GM12878 (cell line): ENCODE results near the gene TTYH1. TPM values are rescaled to one million over a fixed set of nuclear protein-coding genes. Genes with fewer than 3 reads are reported as not detected.

Experiments
- ATAC-seq: fragments of 200-7000 bp; cut with Tn5 transposase; 3 replicates; pipeline ENCODE4 v1.9.1; 2020; ENCODE audit warnings: mild to moderate bottlenecking, moderate library complexity
- BruUV-seq: library from RNA; stranded (reverse); fragments of 400-500 nt; replicated peaks from 2 replicates; lab custom pipeline; 2021; lab: Mats Ljungman, UMichigan
- CTCF ChIA-PET: fragments of 300-600 bp; sonication (Branson Sonifier 250); formaldehyde crosslinking; extraction: SDS; loops from one replicate; lab custom pipeline; 2021; ENCODE audit warnings: inconsistent platforms; lab: Yijun Ruan, JAX
- POLR2A ChIA-PET: fragments of 350-600 bp; formaldehyde crosslinking; extraction: SDS; loops from one replicate; lab custom pipeline; 2021; ENCODE audit warnings: inconsistent platforms; lab: Charles Lee
- RAD21 ChIA-PET: fragments of 300-600 bp; sonication (Branson Sonifier 250); formaldehyde crosslinking; loops from one replicate; lab custom pipeline; 2023; ENCODE audit warnings: antibody characterized with exemption; ENCODE audit not compliant: unreplicated experiment; lab: Charles Lee
- SMC1A ChIA-PET: fragments of 300-600 bp; sonication (Branson Sonifier 250); formaldehyde crosslinking; loops from one replicate; lab custom pipeline; 2023; ENCODE audit not compliant: unreplicated experiment, uncharacterized antibody; lab: Charles Lee
- DNase-seq: peaks from one replicate; pipeline ENCODE4 v3.0.0-alpha.2; 2011; ENCODE audit warnings: low read depth, low spot score
- FAIRE-seq: peaks from 3 replicates; lab custom pipeline; 2011; peaks lifted over from hg19 to GRCh38; lab: Jason Lieb, UNC
- H2AFZ ChIP-seq: 2 replicates; pipeline ENCODE4 v1.6.0; 2011; ENCODE audit warnings: low read depth, low read length, control low read depth; ENCODE audit not compliant: control insufficient read depth
- H3K27ac ChIP-seq: 2 replicates; pipeline ENCODE4 v1.5.1; 2011; ENCODE audit warnings: control low read depth; ENCODE audit not compliant: control insufficient read depth, insufficient read depth
- H3K27me3 ChIP-seq, 2 experiments: replicated peaks in 1 of 2; 2 replicates each; pipeline versions ENCODE4 v1.6.0 to v1.6.1; 2011; ENCODE audit warnings: low read length in 1 of 2; ENCODE audit not compliant: control insufficient read depth in 2 of 2, insufficient read depth in 2 of 2
- H3K36me3 ChIP-seq, 2 experiments: 2 replicates each; pipeline ENCODE4 v1.5.1; 2011; ENCODE audit warnings: low read length in 1 of 2; ENCODE audit not compliant: control insufficient read depth in 2 of 2, insufficient read depth in 2 of 2
- H3K4me1 ChIP-seq: 2 replicates; pipeline ENCODE4 v1.6.1; 2011; ENCODE audit warnings: mild to moderate bottlenecking, low read length, moderate library complexity, mixed read lengths; ENCODE audit not compliant: control insufficient read depth, insufficient read depth
- H3K4me2 ChIP-seq: 2 replicates; pipeline ENCODE4 v1.6.0; 2011; ENCODE audit warnings: control low read depth; ENCODE audit not compliant: control insufficient read depth, insufficient read depth
- H3K4me3 ChIP-seq: fragments of 200-600 bp; sonication (generic); 2 replicates; pipeline ENCODE4 v1.5.1; 2016
- H3K79me2 ChIP-seq: 2 replicates; pipeline ENCODE4 v1.6.0; 2011; ENCODE audit warnings: low read length; ENCODE audit not compliant: control insufficient read depth, insufficient read depth
- H3K9ac ChIP-seq: 2 replicates; pipeline ENCODE4 v1.8.0; 2011; ENCODE audit warnings: low read length, control low read depth, mixed read lengths; ENCODE audit not compliant: control insufficient read depth, insufficient read depth
- H3K9me3 ChIP-seq: replicated peaks from 3 replicates; pipeline ENCODE4 v1.5.1; 2011; ENCODE audit warnings: mild to moderate bottlenecking, low read length; ENCODE audit not compliant: control insufficient read depth, insufficient read depth
- H4K20me1 ChIP-seq: 2 replicates; pipeline ENCODE4 v1.6.0; 2011; ENCODE audit not compliant: control insufficient read depth, insufficient read depth
- CHD4 ChIP-seq: fragments of 200-600 bp; sonication (generic); IDR thresholded peaks from 2 replicates; pipeline ENCODE4 v1.6.1; 2016; ENCODE audit warnings: mild to moderate bottlenecking
- CREB1 ChIP-seq: IDR thresholded peaks from 2 replicates; pipeline ENCODE4 v1.6.1; 2012; ENCODE audit warnings: low read depth, mild to moderate bottlenecking, inconsistent platforms
- FOXK2 ChIP-seq: fragments of 450-650 bp; IDR thresholded peaks from 2 replicates; pipeline ENCODE4 v1.6.1; 2017; ENCODE audit warnings: mild to moderate bottlenecking, moderate library complexity
- HDAC6 ChIP-seq: fragments of 200-600 bp; sonication (generic); IDR thresholded peaks from one replicate; pipeline ENCODE4 v1.8.0; 2017; ENCODE audit warnings: antibody characterized with exemption; ENCODE audit not compliant: unreplicated experiment
- SMAD5 ChIP-seq: IDR thresholded peaks from 2 replicates; pipeline ENCODE4 v1.6.1; 2016; ENCODE audit warnings: antibody characterized with exemption, low read depth
- YY1 ChIP-seq: IDR thresholded peaks from 2 replicates; pipeline ENCODE4 v1.6.1; 2011; ENCODE audit warnings: low read depth, mild to moderate bottlenecking, low read length
- WGBS: methylation state at CpG from one replicate; pipeline ENCODE4 v1.1.6; 2016; ENCODE audit warnings: low lambda C conversion rate; ENCODE audit not compliant: insufficient replicate concordance, insufficient coverage; ENCODE audit errors: missing lambda C conversion rate; 5-methylcytosine and 5-hydroxymethylcytosine counted together
- in situ Hi-C: fragments of 300-500 bp; cut with MboI; formaldehyde crosslinking; loops from 9 replicates; pipeline ENCODE4 v1.14.3; 2018; ENCODE audit warnings: mixed read lengths
- intact Hi-C: fragments of 100-400 bp; cut with micrococcal nuclease; formaldehyde crosslinking; loops from one replicate; pipeline ENCODE4 v1.14.2; 2022; ENCODE audit not compliant: unreplicated experiment
- polyA plus RNA-seq, 11 experiments: library from polyadenylated mRNA; depleted of rRNA in 4 of 11; unstranded in 6 of 11; stranded (reverse) in 5 of 11; fragments of >200 nt; fragmentation: Nextera tagmentation in 4 of 11; fragmentation: Illumina TruSeq in 1 of 11; extraction: Ambion mirVana in 4 of 11; extraction: Trizol in 1 of 11; gene quantifications; 1 replicate in 1 of 11; 2 replicates in 10 of 11; pipeline versions ENCODE4 v1.2.1 to v1.2.3, GENCODE V29; 2011 to 2016; ENCODE audit warnings: inconsistent platforms in 2 of 11, missing spikeins in 2 of 11, low read depth in 1 of 11
- total RNA-seq, 4 experiments: library from RNA; depleted of rRNA in 3 of 4; stranded (reverse); fragments of >200 nt in 3 of 4; fragmentation: Illumina TruSeq in 1 of 4; extraction: Trizol in 1 of 4; gene quantifications; 2 replicates each; pipeline versions ENCODE4 v1.2.1 to v1.2.3, GENCODE V29; 2013 to 2021
- TF ChIP-seq, protein P1 (sequence below): fragments of 450-650 bp; IDR thresholded peaks from 2 replicates; pipeline ENCODE4 v1.6.1; 2017; ENCODE audit warnings: mild to moderate bottlenecking, moderate library complexity
- TF ChIP-seq, protein P2 (sequence below): fragments of 450-650 bp; IDR thresholded peaks from 2 replicates; pipeline ENCODE4 v1.6.1; 2017; ENCODE audit warnings: mild to moderate bottlenecking, low read depth, inconsistent platforms; ENCODE audit not compliant: poor library complexity, severe bottlenecking

The TTYH1 gene
- total and polyA plus RNA-seq, 10 of the 15 experiments (the other 5 are each of a cell fraction or from before 2014, with no cell fraction given), result 0.01 to 0.36 (median 0.09) TPM; not detected in 3

- no peaks in the 10 kb centered on the region for H3K79me2 ChIP-seq
- no peak overlapping the region for H2AFZ ChIP-seq
- in situ Hi-C loops, result no loop called here
- no TSS peak for BruUV-seq
- peaks cover 0 to 3% of the 10 kb centered on the region in 2 experiments; a peak in 2 of 4 replicates for H3K27me3 ChIP-seq
- H3K36me3 ChIP-seq, result no peaks in the 10 kb centered on the region
- H3K27ac ChIP-seq, result no peak overlapping the region
- H3K4me3 ChIP-seq, result no peak overlapping the region
- no peaks in the 10 kb centered on the region for H4K20me1 ChIP-seq
- H3K4me1 ChIP-seq, result peaks cover 2% of the 10 kb centered on the region
- POLR2A ChIA-PET, result no interaction called here
- no peaks in the 10 kb centered on the region; the same call in 2 of the 3 replicates for H3K9me3 ChIP-seq
- CTCF ChIA-PET, result no interaction called here
- intact Hi-C loops, result no loop called here
- H3K4me2 ChIP-seq, result no peak overlapping the region
- 11% methylated on average over 4 of the region's 4 CpGs for WGBS
- SMC1A ChIA-PET, result no interaction called here
- DNase-seq (no peak), ATAC-seq (no peak), FAIRE-seq (no peak)
- TF ChIP-seq FOXK2 (no peak), CHD4 (no peak), YY1 (no peak), HDAC6 (no peak), CREB1 (no peak), SMAD5 (no peak)
- TF ChIP-seq, protein P1, sequence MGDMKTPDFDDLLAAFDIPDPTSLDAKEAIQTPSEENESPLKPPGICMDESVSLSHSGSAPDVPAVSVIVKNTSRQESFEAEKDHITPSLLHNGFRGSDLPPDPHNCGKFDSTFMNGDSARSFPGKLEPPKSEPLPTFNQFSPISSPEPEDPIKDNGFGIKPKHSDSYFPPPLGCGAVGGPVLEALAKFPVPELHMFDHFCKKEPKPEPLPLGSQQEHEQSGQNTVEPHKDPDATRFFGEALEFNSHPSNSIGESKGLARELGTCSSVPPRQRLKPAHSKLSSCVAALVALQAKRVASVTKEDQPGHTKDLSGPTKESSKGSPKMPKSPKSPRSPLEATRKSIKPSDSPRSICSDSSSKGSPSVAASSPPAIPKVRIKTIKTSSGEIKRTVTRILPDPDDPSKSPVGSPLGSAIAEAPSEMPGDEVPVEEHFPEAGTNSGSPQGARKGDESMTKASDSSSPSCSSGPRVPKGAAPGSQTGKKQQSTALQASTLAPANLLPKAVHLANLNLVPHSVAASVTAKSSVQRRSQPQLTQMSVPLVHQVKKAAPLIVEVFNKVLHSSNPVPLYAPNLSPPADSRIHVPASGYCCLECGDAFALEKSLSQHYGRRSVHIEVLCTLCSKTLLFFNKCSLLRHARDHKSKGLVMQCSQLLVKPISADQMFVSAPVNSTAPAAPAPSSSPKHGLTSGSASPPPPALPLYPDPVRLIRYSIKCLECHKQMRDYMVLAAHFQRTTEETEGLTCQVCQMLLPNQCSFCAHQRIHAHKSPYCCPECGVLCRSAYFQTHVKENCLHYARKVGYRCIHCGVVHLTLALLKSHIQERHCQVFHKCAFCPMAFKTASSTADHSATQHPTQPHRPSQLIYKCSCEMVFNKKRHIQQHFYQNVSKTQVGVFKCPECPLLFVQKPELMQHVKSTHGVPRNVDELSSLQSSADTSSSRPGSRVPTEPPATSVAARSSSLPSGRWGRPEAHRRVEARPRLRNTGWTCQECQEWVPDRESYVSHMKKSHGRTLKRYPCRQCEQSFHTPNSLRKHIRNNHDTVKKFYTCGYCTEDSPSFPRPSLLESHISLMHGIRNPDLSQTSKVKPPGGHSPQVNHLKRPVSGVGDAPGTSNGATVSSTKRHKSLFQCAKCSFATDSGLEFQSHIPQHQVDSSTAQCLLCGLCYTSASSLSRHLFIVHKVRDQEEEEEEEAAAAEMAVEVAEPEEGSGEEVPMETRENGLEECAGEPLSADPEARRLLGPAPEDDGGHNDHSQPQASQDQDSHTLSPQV, result no peak
- TF ChIP-seq, protein P2, sequence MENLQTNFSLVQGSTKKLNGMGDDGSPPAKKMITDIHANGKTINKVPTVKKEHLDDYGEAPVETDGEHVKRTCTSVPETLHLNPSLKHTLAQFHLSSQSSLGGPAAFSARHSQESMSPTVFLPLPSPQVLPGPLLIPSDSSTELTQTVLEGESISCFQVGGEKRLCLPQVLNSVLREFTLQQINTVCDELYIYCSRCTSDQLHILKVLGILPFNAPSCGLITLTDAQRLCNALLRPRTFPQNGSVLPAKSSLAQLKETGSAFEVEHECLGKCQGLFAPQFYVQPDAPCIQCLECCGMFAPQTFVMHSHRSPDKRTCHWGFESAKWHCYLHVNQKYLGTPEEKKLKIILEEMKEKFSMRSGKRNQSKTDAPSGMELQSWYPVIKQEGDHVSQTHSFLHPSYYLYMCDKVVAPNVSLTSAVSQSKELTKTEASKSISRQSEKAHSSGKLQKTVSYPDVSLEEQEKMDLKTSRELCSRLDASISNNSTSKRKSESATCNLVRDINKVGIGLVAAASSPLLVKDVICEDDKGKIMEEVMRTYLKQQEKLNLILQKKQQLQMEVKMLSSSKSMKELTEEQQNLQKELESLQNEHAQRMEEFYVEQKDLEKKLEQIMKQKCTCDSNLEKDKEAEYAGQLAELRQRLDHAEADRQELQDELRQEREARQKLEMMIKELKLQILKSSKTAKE, result no peak
- H3K9ac ChIP-seq, result no peak overlapping the region
- RAD21 ChIA-PET, result no interaction called here
Measured at GRCh38 chr19:54412877-54413276, 2.4 kb upstream of the TTYH1 start.
